ENCODE results near the gene CIZ1. TPM values are rescaled to one million over a fixed set of nuclear protein-coding genes. Genes with fewer than 3 reads are reported as not detected.
A peak's percentile ranks its signal among the peaks of the same experiment; 100 is the strongest.

CIZ1 gene
- total RNA-seq, 1 experiment from 2014 or later = 62.7 TPM

DNA sequence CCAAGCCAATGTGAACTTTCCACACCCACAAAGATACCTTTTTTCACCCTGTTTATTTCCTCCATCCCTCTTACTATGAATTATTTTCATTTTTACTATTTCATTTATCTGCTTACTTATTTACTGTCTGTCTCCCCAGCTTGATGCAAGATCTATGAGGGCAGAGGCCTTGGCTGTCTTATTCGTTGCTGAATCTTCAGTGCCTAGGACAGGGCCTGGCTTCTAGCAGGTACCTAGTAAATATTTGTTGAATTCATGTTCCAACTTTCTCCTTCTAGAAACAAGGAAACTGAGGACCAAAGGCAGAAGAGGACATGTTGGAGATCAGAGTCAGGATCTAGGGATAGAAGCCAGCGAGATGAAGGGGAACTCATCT lies 11.3 kb upstream of the CIZ1 start:
- no peak overlapping the region for H3K27ac ChIP-seq (ENCODE audit: low read length)
- H3K79me2 ChIP-seq (ENCODE audit: low read length) = no peaks in the 10 kb centered on the region
- H4K20me1 ChIP-seq (ENCODE audit: insufficient read depth, low read depth, low read length) = no peaks in the 10 kb centered on the region
- H3K27me3 ChIP-seq (ENCODE audit: low read length) = no peaks in the 10 kb centered on the region
- peak overlapping the region; percentile 73 for H3K4me2 ChIP-seq (ENCODE audit: low read depth, low read length, poor library complexity, severe bottlenecking)
- H3K36me3 ChIP-seq (ENCODE audit: insufficient read depth, low read length) = no peaks in the 10 kb centered on the region
- H2AFZ ChIP-seq (ENCODE audit: low read length) = peak overlapping the region; percentile 13; the same call in 1 of the 2 replicates
- H3K9ac ChIP-seq (ENCODE audit: low read length) = no peak overlapping the region
- H3K4me3 ChIP-seq (ENCODE audit: low read length) = no peak overlapping the region
- DNase-seq = no peak
- H3K9me2 ChIP-seq (replicated peaks; ENCODE audit: insufficient read depth, low read length) = no peaks in the 10 kb centered on the region
- H3K4me1 ChIP-seq (ENCODE audit: low read length) = peaks cover 9% of the 10 kb centered on the region
- no peaks in the 10 kb centered on the region for H3K9me3 ChIP-seq (ENCODE audit: low read length)

DNA sequence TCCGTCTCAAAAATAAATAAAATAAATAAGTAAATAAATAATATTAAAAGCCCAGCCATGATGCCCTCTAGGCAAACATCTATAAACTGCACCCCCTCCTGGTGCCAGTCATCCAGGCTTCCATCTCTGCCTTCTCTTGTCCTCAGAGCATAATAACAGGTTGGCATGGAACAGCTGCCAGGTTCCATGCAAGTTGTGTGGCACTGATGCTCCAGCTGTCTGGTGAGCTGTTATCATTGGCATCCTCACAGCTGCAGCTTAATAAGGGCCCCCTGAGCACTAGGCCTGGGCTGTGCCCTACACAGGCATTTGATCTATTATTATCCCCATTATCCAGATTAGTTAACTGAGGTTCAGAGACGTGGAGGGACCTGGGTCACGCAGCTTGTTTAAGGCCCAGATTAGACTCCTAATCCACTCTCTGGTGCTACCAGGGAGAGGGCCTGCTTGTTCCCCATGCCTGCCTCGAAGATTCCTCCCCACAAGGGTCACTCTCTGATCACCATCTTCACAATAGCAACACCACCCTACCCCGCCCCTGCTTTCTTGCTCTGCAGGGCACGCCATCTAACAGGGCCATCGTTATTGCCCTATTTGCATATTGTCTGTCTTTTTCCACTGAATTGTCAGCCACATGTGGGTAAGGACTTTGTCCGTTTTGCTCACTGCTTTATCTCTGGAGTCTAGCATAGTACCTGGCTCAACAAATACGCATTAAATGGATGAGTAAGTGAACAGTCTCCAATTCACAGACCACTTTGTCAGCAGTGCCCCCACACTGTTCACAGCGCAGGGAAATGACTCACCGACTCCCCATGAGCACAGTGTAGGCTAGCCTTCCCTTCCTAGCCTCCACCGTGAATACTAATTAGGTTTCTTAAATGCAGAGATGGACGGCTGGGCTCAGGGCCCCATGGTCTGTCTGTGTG lies 10.3 kb upstream of the CIZ1 start:
- H4K20me1 ChIP-seq (ENCODE audit: insufficient read depth, low read depth, low read length) = no peaks in the 10 kb centered on the region
- no peaks in the 10 kb centered on the region for H3K36me3 ChIP-seq (ENCODE audit: insufficient read depth, low read length)
- H3K9me2 ChIP-seq (replicated peaks; ENCODE audit: insufficient read depth, low read length) = no peaks in the 10 kb centered on the region
- no peak for DNase-seq
- peaks cover 9% of the 10 kb centered on the region for H3K4me1 ChIP-seq (ENCODE audit: low read length)
- no peak overlapping the region for H3K9ac ChIP-seq (ENCODE audit: low read length)
- H3K4me2 ChIP-seq (ENCODE audit: low read depth, low read length, poor library complexity, severe bottlenecking) = no peak overlapping the region
- no peaks in the 10 kb centered on the region for H3K27me3 ChIP-seq (ENCODE audit: low read length)
- no peaks in the 10 kb centered on the region for H3K79me2 ChIP-seq (ENCODE audit: low read length)
- no peak overlapping the region for H3K4me3 ChIP-seq (ENCODE audit: low read length)
- no peaks in the 10 kb centered on the region for H3K9me3 ChIP-seq (ENCODE audit: low read length)
- no peak overlapping the region for H3K27ac ChIP-seq (ENCODE audit: low read length)
- no peak overlapping the region for H2AFZ ChIP-seq (ENCODE audit: low read length)

DNA sequence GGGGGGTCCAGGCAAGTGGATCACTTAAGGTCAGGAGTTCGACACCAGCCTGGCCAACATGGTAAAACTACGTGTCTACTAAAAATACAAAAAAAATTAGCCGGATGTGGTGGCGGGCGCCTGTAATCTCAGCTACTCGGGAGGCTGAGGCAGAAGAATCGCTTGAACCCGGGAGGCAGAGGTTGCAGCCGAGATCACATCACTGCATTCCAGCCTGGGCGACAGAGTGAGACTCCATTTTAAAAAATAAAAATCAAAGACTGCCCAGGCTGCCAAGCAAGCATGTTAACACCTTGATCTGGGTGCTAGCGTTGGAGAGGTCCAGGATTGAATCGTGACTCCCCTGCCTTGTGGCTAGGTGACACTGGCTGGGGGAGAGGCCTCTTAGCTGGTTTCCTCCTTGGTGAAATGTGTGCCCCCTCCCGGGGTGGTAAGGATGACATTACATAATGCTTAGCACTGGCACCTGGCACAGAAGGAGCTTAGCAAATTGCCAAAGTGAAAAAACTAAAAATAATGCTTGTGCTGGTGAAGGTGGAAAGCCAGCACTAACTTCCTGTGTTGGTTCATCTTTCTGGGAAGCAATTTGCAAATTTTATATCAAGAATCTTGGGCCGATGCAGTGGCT lies 2.2 kb upstream of the CIZ1 start:
- H3K4me1 ChIP-seq (ENCODE audit: low read length) = peaks cover 19% of the 10 kb centered on the region
- H3K27ac ChIP-seq (ENCODE audit: low read length) = no peak overlapping the region
- H3K4me2 ChIP-seq (ENCODE audit: low read depth, low read length, poor library complexity, severe bottlenecking) = no peak overlapping the region
- H3K9ac ChIP-seq (ENCODE audit: low read length) = no peak overlapping the region
- H2AFZ ChIP-seq (ENCODE audit: low read length) = no peak overlapping the region
- H3K36me3 ChIP-seq (ENCODE audit: insufficient read depth, low read length) = peaks cover 4% of the 10 kb centered on the region; the same call in 1 of the 2 replicates
- DNase-seq = no peak
- H4K20me1 ChIP-seq (ENCODE audit: insufficient read depth, low read depth, low read length) = no peaks in the 10 kb centered on the region
- peaks cover 7% of the 10 kb centered on the region; the same call in 1 of the 2 replicates for H3K79me2 ChIP-seq (ENCODE audit: low read length)
- no peak overlapping the region for H3K4me3 ChIP-seq (ENCODE audit: low read length)
- no peaks in the 10 kb centered on the region for H3K9me3 ChIP-seq (ENCODE audit: low read length)
- no peaks in the 10 kb centered on the region for H3K27me3 ChIP-seq (ENCODE audit: low read length)
- H3K9me2 ChIP-seq (replicated peaks; ENCODE audit: insufficient read depth, low read length) = no peaks in the 10 kb centered on the region

DNA sequence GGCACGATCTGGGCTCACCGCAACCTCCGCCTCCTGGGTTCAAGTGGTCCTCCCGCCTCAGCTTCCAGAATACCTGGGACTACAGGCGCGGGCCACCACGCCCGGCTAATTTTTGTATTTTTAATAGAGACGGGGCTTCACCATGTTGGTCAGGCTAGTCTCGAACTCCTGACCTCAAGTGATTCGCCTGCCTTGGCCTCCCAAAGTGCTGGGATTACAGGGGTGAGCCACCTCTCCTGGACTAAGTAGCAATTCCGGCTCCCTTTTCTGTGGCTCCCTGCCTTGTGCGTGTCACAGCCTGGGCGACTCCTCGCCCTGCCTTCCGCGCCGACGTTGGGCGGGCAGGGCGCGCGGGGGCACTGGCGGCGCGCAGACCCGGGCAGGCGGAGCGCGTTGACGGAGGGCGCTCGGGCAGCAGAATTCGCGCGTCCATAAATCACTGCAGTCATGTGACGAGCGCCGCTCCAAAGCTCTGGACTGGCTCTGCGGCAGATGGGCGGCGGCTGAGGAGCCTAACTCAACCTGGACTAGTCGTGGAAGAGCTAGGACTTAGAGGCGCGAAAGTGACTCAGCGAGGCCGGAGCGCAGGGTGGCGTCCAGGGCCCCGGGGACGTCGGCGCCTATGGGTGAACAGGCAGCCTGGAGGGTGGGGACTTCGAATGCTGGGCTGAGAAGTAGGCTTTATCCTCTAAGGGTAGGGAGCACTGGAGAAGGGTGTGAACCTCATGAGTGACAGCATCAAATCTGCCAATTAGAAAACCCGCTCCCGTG lies 1.4 kb upstream of the CIZ1 start:
- peaks cover 10% of the 10 kb centered on the region; the same call in 1 of the 2 replicates for H3K36me3 ChIP-seq (ENCODE audit: insufficient read depth, low read length)
- no peaks in the 10 kb centered on the region for H4K20me1 ChIP-seq (ENCODE audit: insufficient read depth, low read depth, low read length)
- peak overlapping the region; percentile 84 for H3K4me2 ChIP-seq (ENCODE audit: low read depth, low read length, poor library complexity, severe bottlenecking)
- no peaks in the 10 kb centered on the region for H3K9me2 ChIP-seq (replicated peaks; ENCODE audit: insufficient read depth, low read length)
- H3K4me1 ChIP-seq (ENCODE audit: low read length) = peaks cover 22% of the 10 kb centered on the region
- peak overlapping the region; percentile 4; the same call in 1 of the 2 replicates for H3K4me3 ChIP-seq (ENCODE audit: low read length)
- peaks cover 12% of the 10 kb centered on the region for H3K79me2 ChIP-seq (ENCODE audit: low read length)
- H3K9me3 ChIP-seq (ENCODE audit: low read length) = no peaks in the 10 kb centered on the region
- H2AFZ ChIP-seq (ENCODE audit: low read length) = no peak overlapping the region
- peak; percentile 83 for DNase-seq
- no peaks in the 10 kb centered on the region for H3K27me3 ChIP-seq (ENCODE audit: low read length)
- H3K9ac ChIP-seq (ENCODE audit: low read length) = 0 out of 2 replicates have a peak overlapping the region, but pooled peaks have one; percentile 27
- no peak overlapping the region for H3K27ac ChIP-seq (ENCODE audit: low read length)

DNA sequence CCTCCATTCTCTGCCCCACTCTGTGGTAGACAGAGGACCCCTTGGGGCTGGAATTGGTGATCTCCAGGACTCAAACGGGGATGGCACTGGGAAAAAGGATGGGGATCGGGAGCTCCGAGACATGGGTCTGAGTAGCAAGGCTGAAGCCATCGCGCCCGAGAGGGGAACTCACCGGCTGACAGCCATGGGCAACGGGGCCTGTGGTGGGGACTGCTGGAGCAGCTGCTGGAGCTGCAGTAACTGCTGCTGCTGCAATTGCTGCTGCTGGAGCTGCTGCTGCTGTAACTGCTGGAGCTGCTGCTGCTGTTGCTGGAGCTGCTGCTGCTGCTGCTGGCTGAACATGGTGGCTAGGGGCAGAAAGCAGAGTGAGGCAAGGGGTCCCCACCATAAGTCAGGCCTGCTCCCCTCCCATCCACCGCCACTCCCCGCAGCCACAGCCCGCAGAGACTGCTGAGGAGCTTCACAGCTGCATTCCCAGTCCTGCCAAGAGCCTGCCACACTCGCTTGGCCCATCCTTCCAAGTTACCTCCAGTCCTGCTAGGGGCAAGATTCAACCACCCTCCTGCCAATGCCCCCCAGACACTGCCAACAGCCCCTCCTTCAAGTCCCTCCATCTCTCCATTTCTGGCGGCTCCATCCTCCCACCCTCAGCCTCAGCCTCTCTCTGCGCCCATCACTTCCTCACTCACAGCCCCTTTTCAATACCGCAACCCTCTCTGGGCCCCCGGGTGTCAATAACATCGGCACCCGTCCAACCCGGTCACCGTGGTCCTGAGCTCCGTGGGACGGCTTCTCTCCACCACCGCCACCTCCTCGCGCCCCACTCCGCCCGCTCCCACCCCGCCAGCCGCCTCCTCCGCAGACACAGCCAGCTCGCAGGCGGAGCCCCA lies 611 bp downstream of the CIZ1 start:
- Histone ChIP-seq H3K9me2 (replicated peaks; ENCODE audit: insufficient read depth, low read length) (no peaks in the 10 kb centered on the region), H3K36me3 (ENCODE audit: insufficient read depth, low read length) (peaks cover 15% of the 10 kb centered on the region; the same call in 1 of the 2 replicates), H3K79me2 (ENCODE audit: low read length) (peaks cover 12% of the 10 kb centered on the region), H4K20me1 (ENCODE audit: insufficient read depth, low read depth, low read length) (no peaks in the 10 kb centered on the region), H3K4me3 (ENCODE audit: low read length) (peak overlapping the region; percentile 85), H3K27me3 (ENCODE audit: low read length) (no peaks in the 10 kb centered on the region), H3K9me3 (ENCODE audit: low read length) (no peaks in the 10 kb centered on the region), H2AFZ (ENCODE audit: low read length) (peak overlapping the region; percentile 93), H3K9ac (ENCODE audit: low read length) (peak overlapping the region; percentile 86), H3K27ac (ENCODE audit: low read length) (peak overlapping the region; percentile 72), H3K4me2 (ENCODE audit: low read depth, low read length, poor library complexity, severe bottlenecking) (peak overlapping the region; percentile 84), H3K4me1 (ENCODE audit: low read length) (peaks cover 22% of the 10 kb centered on the region)
- DNase-seq = peak; percentile 66

DNA sequence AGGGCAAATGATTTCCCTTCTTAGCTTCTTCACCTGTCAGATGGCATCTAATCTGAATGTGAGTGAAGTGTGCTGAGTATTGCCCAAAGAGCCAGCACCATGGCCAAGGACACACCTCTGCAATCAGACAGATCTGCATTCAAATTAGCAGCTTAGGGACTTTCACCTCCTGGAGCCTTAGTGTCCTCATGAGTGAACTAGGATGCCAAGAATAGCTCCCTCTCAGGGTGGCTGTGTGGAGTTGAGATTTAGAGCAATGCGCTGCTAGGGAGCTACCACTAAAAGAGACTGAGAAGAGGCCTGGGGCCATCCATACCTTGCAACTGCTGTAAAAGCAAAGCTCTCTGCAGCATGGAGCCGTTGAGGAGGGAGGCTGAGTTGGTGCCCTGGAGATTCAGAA lies 1.4 kb downstream of the CIZ1 start:
- Histone ChIP-seq H3K36me3 (ENCODE audit: insufficient read depth, low read length) (peaks cover 20% of the 10 kb centered on the region; the same call in 1 of the 2 replicates), H3K27ac (ENCODE audit: low read length) (peak overlapping the region; percentile 72), H3K4me3 (ENCODE audit: low read length) (peak overlapping the region; percentile 85), H3K79me2 (ENCODE audit: low read length) (peaks cover 12% of the 10 kb centered on the region), H3K9me2 (replicated peaks; ENCODE audit: insufficient read depth, low read length) (no peaks in the 10 kb centered on the region), H3K27me3 (ENCODE audit: low read length) (no peaks in the 10 kb centered on the region), H3K9me3 (ENCODE audit: low read length) (no peaks in the 10 kb centered on the region), H3K4me1 (ENCODE audit: low read length) (peaks cover 22% of the 10 kb centered on the region), H2AFZ (ENCODE audit: low read length) (no peak overlapping the region), H3K9ac (ENCODE audit: low read length) (peak overlapping the region; percentile 86), H3K4me2 (ENCODE audit: low read depth, low read length, poor library complexity, severe bottlenecking) (peak overlapping the region; percentile 84), H4K20me1 (ENCODE audit: insufficient read depth, low read depth, low read length) (no peaks in the 10 kb centered on the region)
- DNase-seq = peak; percentile 77

DNA sequence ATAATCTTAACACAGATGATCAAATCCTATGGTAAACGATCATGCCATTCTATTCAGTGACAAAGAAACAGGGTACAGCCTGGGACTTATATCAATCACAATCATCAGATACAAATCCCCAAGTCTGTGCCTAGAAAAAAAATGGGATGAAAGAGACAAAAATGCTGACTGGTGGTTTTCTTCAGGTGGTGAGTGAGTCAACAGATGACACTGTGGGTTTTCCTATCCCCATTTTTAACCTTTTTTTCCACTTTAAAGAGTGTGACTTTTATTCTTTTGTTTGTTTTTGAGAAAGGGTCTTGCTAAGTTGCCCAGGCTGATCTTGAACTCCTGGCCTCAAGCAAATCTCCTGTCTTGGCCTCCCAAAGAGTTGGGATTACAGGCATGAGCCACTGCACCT lies 3.2 kb downstream of the CIZ1 start:
- peaks cover 23% of the 10 kb centered on the region for H3K36me3 ChIP-seq (ENCODE audit: insufficient read depth, low read length)
- no peak overlapping the region for H3K4me2 ChIP-seq (ENCODE audit: low read depth, low read length, poor library complexity, severe bottlenecking)
- no peaks in the 10 kb centered on the region for H3K9me3 ChIP-seq (ENCODE audit: low read length)
- no peak for DNase-seq
- H4K20me1 ChIP-seq (ENCODE audit: insufficient read depth, low read depth, low read length) = no peaks in the 10 kb centered on the region
- H2AFZ ChIP-seq (ENCODE audit: low read length) = no peak overlapping the region
- H3K4me3 ChIP-seq (ENCODE audit: low read length) = no peak overlapping the region
- no peak overlapping the region for H3K27ac ChIP-seq (ENCODE audit: low read length)
- H3K9ac ChIP-seq (ENCODE audit: low read length) = no peak overlapping the region
- peaks cover 12% of the 10 kb centered on the region for H3K79me2 ChIP-seq (ENCODE audit: low read length)
- H3K27me3 ChIP-seq (ENCODE audit: low read length) = no peaks in the 10 kb centered on the region
- peaks cover 22% of the 10 kb centered on the region for H3K4me1 ChIP-seq (ENCODE audit: low read length)
- H3K9me2 ChIP-seq (replicated peaks; ENCODE audit: insufficient read depth, low read length) = no peaks in the 10 kb centered on the region
